ENCODE data around the gene CYP2W1. TPM values are rescaled to one million over a fixed set of nuclear protein-coding genes. Genes with fewer than 3 reads are reported as not detected.

CYP2W1 gene
- total RNA-seq, 4 donors from 2014 or later = not detected

DNA sequence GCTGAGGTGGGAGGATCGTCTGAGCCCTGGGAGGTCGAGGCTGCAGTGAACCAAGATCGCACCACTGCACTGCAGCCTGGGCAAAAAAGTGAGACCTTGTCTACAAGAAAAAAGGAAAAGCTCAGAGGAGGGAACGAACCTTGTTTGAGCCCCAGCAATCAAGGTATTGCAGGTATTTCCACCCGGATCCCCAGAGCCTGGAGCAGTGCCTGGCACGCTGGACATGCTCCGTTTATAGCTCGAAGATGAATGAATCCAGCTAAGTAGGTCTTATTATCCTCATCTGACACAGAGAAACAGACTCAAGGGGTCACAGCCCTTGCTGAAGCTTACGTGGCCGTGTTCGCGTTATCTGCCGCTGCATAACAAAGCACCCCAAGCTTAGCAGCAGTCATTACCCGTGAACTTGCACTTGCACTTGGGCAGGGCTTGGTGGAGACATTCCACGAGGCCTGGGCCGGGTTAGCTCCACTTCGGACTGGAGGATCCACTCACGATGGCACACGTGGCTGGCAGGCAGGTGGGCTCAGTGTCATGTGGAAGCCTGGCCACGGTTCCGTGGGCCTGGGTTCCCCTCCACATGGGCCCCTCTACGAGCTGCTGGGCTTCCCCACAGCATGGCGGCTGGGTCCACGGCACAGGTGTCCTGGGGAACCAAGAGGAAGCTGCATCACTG is 4.4 kb upstream of the CYP2W1 start:
- TF ChIP-seq EP300 (IDR thresholded peaks at IDR 0.05) = no peak
- TF ChIP-seq, protein P1, sequence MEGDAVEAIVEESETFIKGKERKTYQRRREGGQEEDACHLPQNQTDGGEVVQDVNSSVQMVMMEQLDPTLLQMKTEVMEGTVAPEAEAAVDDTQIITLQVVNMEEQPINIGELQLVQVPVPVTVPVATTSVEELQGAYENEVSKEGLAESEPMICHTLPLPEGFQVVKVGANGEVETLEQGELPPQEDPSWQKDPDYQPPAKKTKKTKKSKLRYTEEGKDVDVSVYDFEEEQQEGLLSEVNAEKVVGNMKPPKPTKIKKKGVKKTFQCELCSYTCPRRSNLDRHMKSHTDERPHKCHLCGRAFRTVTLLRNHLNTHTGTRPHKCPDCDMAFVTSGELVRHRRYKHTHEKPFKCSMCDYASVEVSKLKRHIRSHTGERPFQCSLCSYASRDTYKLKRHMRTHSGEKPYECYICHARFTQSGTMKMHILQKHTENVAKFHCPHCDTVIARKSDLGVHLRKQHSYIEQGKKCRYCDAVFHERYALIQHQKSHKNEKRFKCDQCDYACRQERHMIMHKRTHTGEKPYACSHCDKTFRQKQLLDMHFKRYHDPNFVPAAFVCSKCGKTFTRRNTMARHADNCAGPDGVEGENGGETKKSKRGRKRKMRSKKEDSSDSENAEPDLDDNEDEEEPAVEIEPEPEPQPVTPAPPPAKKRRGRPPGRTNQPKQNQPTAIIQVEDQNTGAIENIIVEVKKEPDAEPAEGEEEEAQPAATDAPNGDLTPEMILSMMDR (IDR thresholded peaks at IDR 0.05) = no peak
- TF ChIP-seq POLR2AphosphoS5 (IDR thresholded peaks at IDR 0.05) = no peak
- TF ChIP-seq POLR2A (IDR thresholded peaks at IDR 0.05) = no peak
- peaks cover 16% of the 10 kb centered on the region for H3K27me3 ChIP-seq
- H3K4me3 ChIP-seq = no peak overlapping the region
- no peaks in the 10 kb centered on the region for H3K36me3 ChIP-seq
- 81% methylated on average over 7 to 11 of the region's 24 CpGs for WGBS, 2 donors (ENCODE audit: low coverage in 1 of 2)
- no peaks in the 10 kb centered on the region for H3K9me3 ChIP-seq
- no peak for ATAC-seq
- peaks cover 0 to 21% (median 9%) of the 10 kb centered on the region in 3 donors for H3K4me1 ChIP-seq
- no peak overlapping the region for H3K27ac ChIP-seq

DNA sequence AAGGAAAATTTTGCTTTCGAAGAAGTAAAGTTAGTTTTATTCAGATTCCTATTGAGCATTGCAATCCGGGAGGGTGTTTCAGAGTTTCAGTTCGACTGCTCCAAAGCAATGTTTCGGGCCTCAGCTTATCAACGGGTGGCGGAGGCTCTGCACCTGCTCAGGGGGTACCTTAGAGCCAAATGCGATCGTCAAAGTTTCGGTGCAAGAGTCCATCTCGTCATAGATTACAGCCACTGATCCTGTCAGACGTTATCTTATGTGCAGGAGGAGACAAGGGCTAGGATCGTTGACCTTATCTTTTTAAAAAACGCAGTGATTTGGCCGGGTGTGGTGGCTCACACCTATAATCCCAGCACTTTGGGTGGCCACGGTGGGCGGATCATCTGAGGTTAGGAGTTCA is 3.8 kb upstream of the CYP2W1 start:
- H3K9me3 ChIP-seq = no peaks in the 10 kb centered on the region
- peaks cover 0 to 15% (median 4%) of the 10 kb centered on the region in 3 donors for H3K4me1 ChIP-seq
- no peak for ATAC-seq
- H3K27ac ChIP-seq = no peak overlapping the region
- peaks cover 22% of the 10 kb centered on the region for H3K27me3 ChIP-seq
- no peak overlapping the region for H3K4me3 ChIP-seq
- WGBS, 2 donors (ENCODE audit: low coverage in 1 of 2) = 83 to 85% methylated on average over 8 to 12 of the region's 16 CpGs
- no peak for TF ChIP-seq POLR2AphosphoS5 (IDR thresholded peaks at IDR 0.05)
- TF ChIP-seq, protein P1 (IDR thresholded peaks at IDR 0.05) = no peak
- no peak for TF ChIP-seq POLR2A (IDR thresholded peaks at IDR 0.05)
- TF ChIP-seq EP300 (IDR thresholded peaks at IDR 0.05) = no peak
- no peaks in the 10 kb centered on the region for H3K36me3 ChIP-seq

DNA sequence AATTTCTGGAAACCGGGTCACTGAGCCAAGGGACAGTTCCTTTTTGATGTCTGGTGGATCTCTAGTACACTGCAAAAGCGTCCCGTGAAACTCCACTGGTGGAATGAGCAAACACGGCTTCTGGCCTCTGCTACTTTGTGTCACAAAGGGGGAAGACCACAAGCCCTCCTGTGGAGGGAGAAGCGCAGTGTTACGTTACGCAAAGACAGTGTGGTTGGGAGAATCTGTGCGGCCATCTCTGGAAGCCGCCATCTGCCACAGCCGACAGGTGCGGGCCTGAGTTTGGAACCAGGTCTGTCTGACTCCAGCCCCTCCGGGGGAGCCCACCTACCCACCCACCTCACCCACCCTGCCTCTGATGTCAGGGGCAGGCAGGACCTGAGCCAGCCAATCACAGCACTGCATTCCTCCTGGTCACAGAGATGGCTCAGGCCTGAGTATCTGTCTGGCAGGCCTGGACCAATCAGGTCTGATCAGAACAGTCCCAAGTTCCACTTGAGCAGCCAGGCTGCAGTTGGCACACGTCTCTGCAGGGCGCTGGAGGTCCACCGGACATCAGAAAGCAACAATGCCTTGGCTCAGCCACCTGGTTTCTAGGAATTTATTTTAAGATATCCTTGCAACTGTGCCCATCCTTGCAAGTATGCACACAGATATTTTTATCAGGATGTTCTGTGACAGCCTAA is 3.0 kb upstream of the CYP2W1 start:
- Histone ChIP-seq H3K27me3 (peaks cover 30% of the 10 kb centered on the region), H3K4me1 (peaks cover 0 to 8% (median 4%) of the 10 kb centered on the region in 3 donors), H3K36me3 (no peaks in the 10 kb centered on the region), H3K27ac (no peak overlapping the region), H3K4me3 (no peak overlapping the region), H3K9me3 (no peaks in the 10 kb centered on the region)
- ATAC-seq = no peak
- no CpG with 5 or more reads among the region's 15 CpGs for WGBS, 2 donors (ENCODE audit: low coverage in 1 of 2)
- TF ChIP-seq POLR2AphosphoS5 (IDR thresholded peaks at IDR 0.05) = no peak
- TF ChIP-seq, protein P1 (IDR thresholded peaks at IDR 0.05) = no peak
- no peak for TF ChIP-seq POLR2A (IDR thresholded peaks at IDR 0.05)
- TF ChIP-seq EP300 (IDR thresholded peaks at IDR 0.05) = no peak

DNA sequence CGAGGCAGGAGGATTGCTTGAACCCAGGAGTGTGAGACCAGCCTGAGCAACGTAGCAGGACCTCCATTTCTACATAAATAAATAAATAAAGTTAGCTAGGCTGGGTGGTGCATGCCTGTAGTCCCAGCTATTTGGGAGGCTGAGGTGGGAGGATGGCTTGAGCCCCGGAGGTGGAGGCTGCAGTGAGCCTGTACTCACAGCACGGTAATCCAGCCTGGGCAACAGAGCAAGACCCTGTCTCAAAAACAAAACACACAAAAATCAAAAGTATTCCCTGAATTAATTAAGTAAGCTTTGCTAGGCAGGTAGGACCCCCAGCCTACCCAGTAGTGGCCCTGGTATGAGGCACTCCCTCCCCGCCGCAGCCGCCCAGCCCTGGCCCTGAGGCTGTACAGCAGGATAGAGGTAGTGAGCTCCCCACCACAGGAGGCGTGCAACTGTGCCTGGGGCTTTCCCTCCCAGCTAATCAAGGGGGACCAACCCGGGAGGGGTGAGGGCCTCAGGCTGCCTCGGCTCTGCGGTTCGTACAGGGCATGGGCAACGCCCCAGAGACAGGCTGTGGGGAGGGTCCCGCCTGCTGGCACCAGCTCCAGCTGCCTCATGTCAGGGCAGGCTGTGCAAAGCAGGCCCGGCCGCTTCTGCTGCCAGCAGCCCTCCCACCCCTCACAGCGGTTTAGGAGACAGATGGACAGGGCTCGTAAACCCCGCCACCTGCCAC is 1.0 kb upstream of the CYP2W1 start:
- peaks cover 50% of the 10 kb centered on the region for H3K27me3 ChIP-seq
- 70 to 92% methylated on average over 2 to 3 of the region's 19 CpGs for WGBS, 2 donors (ENCODE audit: low coverage in 1 of 2)
- no peak overlapping the region for H3K27ac ChIP-seq

More for the DNA sequence above, 1.0 kb upstream of the CYP2W1 start:
- no peak for TF ChIP-seq POLR2AphosphoS5 (IDR thresholded peaks at IDR 0.05)
- TF ChIP-seq, protein P1 (IDR thresholded peaks at IDR 0.05) = no peak
- no peak for TF ChIP-seq POLR2A (IDR thresholded peaks at IDR 0.05)
- no peak for TF ChIP-seq EP300 (IDR thresholded peaks at IDR 0.05)
- ATAC-seq = no peak
- Histone ChIP-seq H3K36me3 (no peaks in the 10 kb centered on the region), H3K4me3 (no peak overlapping the region), H3K9me3 (no peaks in the 10 kb centered on the region), H3K4me1 (no peaks in the 10 kb centered on the region)

All from gastroesophageal sphincter (tissue), 4 donors.